Gastroesophageal sphincter (tissue), 4 donors: ENCODE measurements around the gene DGAT2L6. TPM values are rescaled to one million over a fixed set of nuclear protein-coding genes. Genes with fewer than 3 reads are reported as not detected.

Experiments used
- ATAC-seq: fragments of 150-250 bp; one replicate; pipeline ENCODE4 v1.9.1; 2016; ENCODE audit warnings: mild to moderate bottlenecking, moderate library complexity
- H3K27ac ChIP-seq, 4 donors: fragments of 200-600 bp; sonication (generic) in 3 of 4; 1 replicate in 3 of 4; 2 replicates in 1 of 4; pipeline ENCODE4 v1.5.1; 2016 to 2019
- H3K27me3 ChIP-seq: fragments of 200-600 bp; sonication (generic); one replicate; pipeline ENCODE4 v1.5.1; 2019
- H3K36me3 ChIP-seq, 2 donors: fragments of 200-600 bp; sonication (generic); one replicate each; pipeline ENCODE4 v1.5.1; 2019; ENCODE audit warnings: control low read depth in 1 of 2
- H3K4me1 ChIP-seq, 3 donors: fragments of 200-600 bp; sonication (generic); 1 replicate in 2 of 3; 2 replicates in 1 of 3; pipeline ENCODE4 v1.5.1; 2016 to 2019; ENCODE audit warnings: control low read depth in 2 of 3
- H3K4me3 ChIP-seq, 2 donors: fragments of 200-600 bp; sonication (generic); one replicate each; pipeline ENCODE4 v1.5.1; 2019; ENCODE audit warnings: mild to moderate bottlenecking in 1 of 2, moderate library complexity in 1 of 2
- H3K9me3 ChIP-seq, 3 donors: fragments of 200-600 bp; sonication (generic); one replicate each; pipeline ENCODE4 v1.5.1; 2017 to 2019; ENCODE audit warnings: control low read depth in 2 of 3
- CTCF ChIP-seq, 4 experiments: fragments of 200-600 bp in 2 of 4; fragments of 450-650 bp in 2 of 4; sonication (generic) in 1 of 4; IDR thresholded peaks; one replicate each; pipeline ENCODE4 v1.5.1; 2017 to 2019; ENCODE audit warnings: antibody characterized with exemption in 4 of 4, mild to moderate bottlenecking in 2 of 4, moderate library complexity in 2 of 4
- EP300 ChIP-seq: sonication (generic); formaldehyde crosslinking; IDR thresholded peaks from one replicate; pipeline ENCODE4 v1.6.1; 2017; ENCODE audit warnings: antibody characterized with exemption, mild to moderate bottlenecking
- POLR2A ChIP-seq, 2 donors: fragments of 450-650 bp; IDR thresholded peaks; one replicate each; pipeline ENCODE4 v1.6.1; 2017; ENCODE audit warnings: antibody characterized with exemption in 2 of 2, mild to moderate bottlenecking in 2 of 2, moderate library complexity in 1 of 2
- POLR2AphosphoS5 ChIP-seq: sonication (generic); formaldehyde crosslinking; IDR thresholded peaks from one replicate; pipeline ENCODE4 v1.6.1; 2017; ENCODE audit warnings: antibody characterized with exemption
- WGBS, 2 donors: methylation state at CpG; one replicate each; pipeline ENCODE4 v1.1.5; 2018; ENCODE audit warnings: low coverage in 1 of 2; 5-methylcytosine and 5-hydroxymethylcytosine counted together
- total RNA-seq, 4 donors: library from RNA; depleted of rRNA; stranded (reverse); fragments of >200 nt; gene quantifications; one replicate each; pipeline ENCODE4 v1.1.0, GENCODE V29; 2016

Gene DGAT2L6
- total RNA-seq, 4 donors from 2014 or later, result not detected

- Histone ChIP-seq H3K9me3 (no peaks in the 10 kb centered on the region), H3K36me3 (peaks cover 0 to 5% of the 10 kb centered on the region in 2 donors), H3K4me3 (peak overlapping the region; percentile 71 to 98), H3K4me1 (peaks cover 0 to 24% (median 0%) of the 10 kb centered on the region in 3 donors), H3K27ac (peak overlapping the region; percentile 78 to 88 (median 84)), H3K27me3 (no peaks in the 10 kb centered on the region)
- ATAC-seq, result no peak
- 0 to 22% methylated on average over 4 to 5 of the region's 8 CpGs for WGBS, 2 donors
- no peak for TF ChIP-seq CTCF (IDR thresholded peaks at IDR 0.05)
- no peak for TF ChIP-seq POLR2A (IDR thresholded peaks at IDR 0.05)
- no peak for TF ChIP-seq EP300
- no peak for TF ChIP-seq POLR2AphosphoS5
These were observed 44.4 kb upstream of the DGAT2L6 start for GRCh38 chrX:70132877-70133302.

GRCh38 chrX:70133303-70134115 is 43.8 kb upstream of the DGAT2L6 start, which contains the start of gene IGBP1:
Gene IGBP1, plus strand, starts transcription at chrX:70133447. Its CDS starts 501 bp downstream, at chrX:70133948.
- Histone ChIP-seq H3K4me1 (peaks cover 0 to 24% (median 0%) of the 10 kb centered on the region in 3 donors), H3K27ac (peak within 1 kb of the TSS; percentile 78 to 88 (median 84)), H3K36me3 (peaks cover 0 to 5% of the 10 kb centered on the region in 2 donors), H3K9me3 (no peaks in the 10 kb centered on the region), H3K27me3 (no peaks in the 10 kb centered on the region), H3K4me3 (peak within 1 kb of the TSS; percentile 71 to 98)
- peak; percentile 43 for TF ChIP-seq POLR2AphosphoS5
- no peak for TF ChIP-seq EP300
- TF ChIP-seq POLR2A (IDR thresholded peaks at IDR 0.05), result peak in 1 of 2 donors; percentile 31
- peak; percentile 38 to 72 (median 48) for TF ChIP-seq CTCF (IDR thresholded peaks at IDR 0.05)
- peak; percentile 91 for ATAC-seq
- WGBS, 2 donors, result 3 to 68% methylated on average over 7 to 10 of the region's 59 CpGs

GRCh38 chrX:70134116-70134477 is 43.2 kb upstream of the DGAT2L6 start:
- peaks cover 0 to 24% (median 0%) of the 10 kb centered on the region in 3 donors for H3K4me1 ChIP-seq
- 60% methylated on average over 9 of the region's 12 CpGs; no CpG with 5 or more reads in 1 of the 2 donors for WGBS, 2 donors
- H3K9me3 ChIP-seq, result no peaks in the 10 kb centered on the region
- peaks cover 0 to 5% of the 10 kb centered on the region in 2 donors for H3K36me3 ChIP-seq
- TF ChIP-seq POLR2AphosphoS5 (no peak), POLR2A (IDR thresholded peaks at IDR 0.05) (no peak), EP300 (no peak), CTCF (IDR thresholded peaks at IDR 0.05) (no peak)
- H3K27me3 ChIP-seq, result no peaks in the 10 kb centered on the region
- no peak for ATAC-seq
- H3K27ac ChIP-seq, result peak overlapping the region; percentile 52 to 88 (median 84)
- H3K4me3 ChIP-seq, result peak overlapping the region; percentile 71 to 98

- TF ChIP-seq POLR2AphosphoS5 (no peak), EP300 (no peak), POLR2A (IDR thresholded peaks at IDR 0.05) (no peak), CTCF (IDR thresholded peaks at IDR 0.05) (no peak)
- 83 to 86% methylated on average over 2 of the region's 2 CpGs for WGBS, 2 donors
- ATAC-seq, result no peak
- peaks cover 0 to 14% of the 10 kb centered on the region in 2 donors for H3K36me3 ChIP-seq
- H3K9me3 ChIP-seq, result no peaks in the 10 kb centered on the region
- peaks cover 0 to 19% (median 0%) of the 10 kb centered on the region in 3 donors for H3K4me1 ChIP-seq
- no peaks in the 10 kb centered on the region for H3K27me3 ChIP-seq
- H3K27ac ChIP-seq, result no peak overlapping the region
- no peak overlapping the region for H3K4me3 ChIP-seq
These were observed 38.7 kb upstream of the DGAT2L6 start for GRCh38 chrX:70138622-70139021.
